IPS-NIHi11 (cell line): Measurements from ENCODE around the gene SLAMF9.
"Not testable (repeated sequence)": the region's sequence is repeated elsewhere in the genome, so short reads cannot be mapped to it uniquely, and the experiment has no call there.

Experiments used
- DNase-seq: peaks from one replicate; pipeline ENCODE4 v3.0.0; 2012; ENCODE audit warnings: mixed read lengths, low spot score

Gene SLAMF9

DNA sequence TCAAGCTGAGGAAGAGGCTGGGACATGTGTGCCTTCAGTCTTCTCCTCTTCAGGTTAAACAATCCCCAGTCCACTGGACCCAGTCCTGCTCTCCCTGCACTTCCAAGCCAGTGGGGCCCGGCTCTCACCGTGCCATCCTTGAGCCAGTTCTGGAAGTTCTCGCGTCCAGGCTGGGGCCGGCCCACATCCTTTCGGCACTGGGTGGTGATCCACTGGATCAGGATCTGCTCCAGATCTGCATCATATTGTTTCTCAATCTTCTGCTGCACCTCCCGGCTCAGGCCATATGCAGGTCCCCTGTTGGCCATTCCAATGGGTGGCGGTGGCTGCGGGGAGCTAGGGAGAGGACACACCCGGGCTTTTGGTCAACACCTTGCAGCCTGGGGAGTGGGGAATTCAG lies 33.8 kb downstream of the SLAMF9 start:
- DNase-seq: no peak

GRCh38 chr1:159919236-159919865 lies 34.7 kb downstream of the SLAMF9 start:
- no peak for DNase-seq

GRCh38 chr1:159918352-159919200 lies 35.5 kb downstream of the SLAMF9 start:
- no peak for DNase-seq

DNA sequence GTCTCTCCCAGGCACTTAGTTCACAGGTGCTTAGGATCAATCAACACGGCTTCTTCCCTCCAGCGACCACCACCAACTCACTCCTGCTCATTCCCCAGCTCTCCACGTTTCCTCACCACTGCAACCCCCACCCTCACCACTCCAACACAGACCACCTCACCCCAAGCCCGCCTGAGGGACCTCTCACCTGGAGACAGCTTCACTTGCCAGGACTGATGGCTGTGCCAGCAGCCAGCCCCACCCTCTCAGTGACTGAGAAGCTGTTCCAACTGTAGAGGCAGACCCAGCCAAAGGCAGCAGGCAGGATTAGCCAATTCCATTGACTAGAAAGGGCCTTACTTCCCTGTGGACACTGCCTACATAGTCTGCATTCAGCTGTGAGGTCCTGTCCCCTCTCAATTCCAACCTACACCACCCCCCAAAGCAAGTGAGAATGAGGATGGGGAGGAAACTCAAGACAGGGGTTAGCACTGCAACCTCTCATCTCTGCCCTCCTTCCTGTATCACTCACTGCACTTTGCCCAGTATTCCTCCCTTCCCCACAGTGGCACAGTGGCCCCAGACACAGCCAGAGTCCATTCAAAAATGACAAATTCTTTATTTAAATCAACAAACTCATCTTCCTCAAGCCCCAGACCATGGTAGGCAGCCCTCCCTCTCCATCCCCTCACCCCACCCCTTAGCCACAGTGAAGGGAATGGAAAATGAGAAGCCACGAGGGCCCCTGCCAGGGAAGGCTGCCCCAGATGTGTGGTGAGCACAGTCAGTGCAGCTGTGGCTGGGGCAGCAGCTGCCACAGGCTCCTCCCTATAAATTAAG lies 36.3 kb downstream of the SLAMF9 start:
- no peak for DNase-seq

DNA sequence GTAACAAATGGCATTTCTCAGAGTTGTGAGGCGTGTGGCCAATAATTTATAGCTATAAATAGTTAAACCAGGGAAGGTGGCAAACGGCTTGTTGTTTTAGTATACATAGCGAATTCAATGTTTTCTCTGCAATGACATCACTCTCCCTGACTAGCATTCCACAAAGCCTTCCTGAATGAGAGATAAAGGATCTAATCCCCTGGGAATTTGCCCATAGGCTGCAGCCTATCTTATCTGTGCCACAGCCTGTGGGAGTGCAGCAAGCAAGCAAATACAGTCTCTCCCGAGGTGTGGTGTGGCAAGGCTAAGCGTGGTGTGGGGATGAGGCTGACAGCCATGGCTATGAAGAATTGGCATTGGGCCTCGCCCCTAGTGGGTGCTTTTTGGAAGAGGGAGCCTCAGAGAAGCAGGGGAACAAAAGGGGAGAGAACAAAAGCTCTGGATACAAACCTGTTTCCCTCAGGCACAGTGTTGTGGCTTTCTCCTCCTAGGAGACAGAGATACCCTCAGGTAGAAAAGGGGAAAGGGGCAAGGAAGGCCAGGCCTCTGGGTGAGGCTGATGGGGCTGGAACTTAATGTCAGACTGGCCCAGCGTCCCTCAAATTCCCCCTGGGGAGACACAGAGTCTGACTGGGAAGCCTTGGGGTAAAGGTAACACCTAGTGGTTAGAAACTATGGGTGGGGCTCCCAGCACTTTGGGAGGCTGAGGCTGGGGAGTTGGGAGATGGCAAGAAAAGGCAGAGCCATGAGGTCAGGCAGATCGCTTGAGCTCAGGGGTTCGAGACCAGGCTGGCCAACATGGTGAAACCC lies 37.6 kb downstream of the SLAMF9 start:
- DNase-seq: peak; percentile 48

DNA sequence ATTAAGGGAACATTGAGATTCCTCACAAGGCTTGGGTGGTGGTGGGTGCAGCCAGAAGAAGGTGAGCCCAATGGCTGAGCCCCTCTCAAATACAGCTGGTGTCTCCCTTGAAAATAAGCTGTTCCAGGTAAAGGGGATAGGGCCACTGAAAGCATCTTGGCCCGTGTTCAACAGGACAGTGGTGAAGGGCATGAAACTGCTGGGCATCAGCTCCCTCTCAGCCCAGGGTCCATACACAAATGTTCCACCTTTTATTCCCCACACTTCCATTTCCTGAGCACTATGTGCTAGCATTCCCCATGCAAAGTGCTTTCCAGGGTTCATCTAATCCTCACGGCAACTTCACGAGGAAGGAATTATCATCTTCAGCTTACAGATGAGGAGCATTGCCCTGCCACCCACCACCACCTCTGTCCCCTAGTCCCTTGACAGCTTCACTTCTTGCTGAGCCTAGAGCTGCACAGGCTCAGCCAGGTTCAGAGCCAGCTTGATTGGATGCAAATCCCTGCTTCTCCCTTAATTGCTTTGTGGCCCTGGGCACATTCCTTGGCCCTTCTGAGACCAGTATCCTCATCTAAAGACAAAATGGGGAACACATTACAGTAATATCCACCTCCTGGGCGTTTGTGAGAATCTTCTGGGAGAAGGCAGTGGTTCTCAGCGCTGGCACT lies 38.3 kb downstream of the SLAMF9 start:
- DNase-seq: no peak

GRCh38 chr1:159914252-159915018 lies 39.6 kb downstream of the SLAMF9 start:
- no peak for DNase-seq

- DNase-seq: peak; percentile 45
Observed at GRCh38 chr1:159913451-159914192, 40.4 kb downstream of the SLAMF9 start.

GRCh38 chr1:159911326-159912070 lies 42.5 kb downstream of the SLAMF9 start:
- DNase-seq: no peak

- DNase-seq: no peak
Observed at GRCh38 chr1:159908031-159908940, 45.8 kb downstream of the SLAMF9 start.

- no peak for DNase-seq
Observed at GRCh38 chr1:159906960-159907359, 47.1 kb downstream of the SLAMF9 start.

DNA sequence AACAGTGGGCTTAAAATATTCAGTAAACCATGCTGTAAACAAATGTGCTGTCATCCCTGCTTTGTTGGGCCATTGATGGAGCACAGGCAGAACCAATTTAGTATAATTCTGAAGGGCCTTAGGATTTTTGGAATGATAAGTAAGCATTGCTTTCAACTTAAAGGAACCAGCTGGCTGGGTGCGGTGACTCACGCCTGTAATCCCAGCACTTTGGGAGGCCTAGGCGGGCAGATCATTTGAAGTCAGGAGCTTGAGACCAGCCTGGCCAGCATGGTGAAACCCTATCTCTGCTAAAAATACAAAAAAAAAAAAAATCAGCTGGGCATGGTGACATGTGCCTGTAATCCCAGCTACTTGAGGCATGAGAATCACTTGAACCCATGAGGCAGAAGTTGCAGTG lies 50.0 kb downstream of the SLAMF9 start:
- DNase-seq: not testable (repeated sequence)

DNA sequence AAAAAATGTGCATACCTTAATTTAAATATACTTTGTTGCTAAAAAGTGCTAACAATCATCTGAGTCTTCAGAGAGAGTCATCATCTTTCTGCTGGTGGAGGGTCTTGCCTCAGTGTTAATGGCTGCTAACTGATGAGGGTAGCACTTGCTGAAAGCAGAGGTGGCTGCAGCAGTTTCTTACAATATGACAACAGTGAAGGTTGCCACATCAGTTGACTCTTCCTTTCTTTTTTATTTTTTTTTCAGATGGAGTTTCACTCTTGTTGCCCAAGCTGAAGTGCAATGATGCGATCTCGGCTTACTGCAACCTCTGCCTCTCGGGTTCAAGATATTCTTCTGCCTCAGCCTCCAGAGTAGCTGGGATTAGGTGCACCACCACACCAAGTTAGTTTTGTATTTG lies 51.5 kb downstream of the SLAMF9 start:
- DNase-seq: no peak
